SK-N-SH (cell line): ENCODE measurements around the gene ELN. TPM values are rescaled to one million over a fixed set of nuclear protein-coding genes. Genes with fewer than 3 reads are reported as not detected.

Experiments
- CTCF ChIA-PET: fragments of 300-600, 350-600 bp; formaldehyde crosslinking; extraction: SDS; loops from one replicate; lab custom pipeline; 2021; lab: Yijun Ruan, JAX
- POLR2A ChIA-PET: fragments of 350-600 bp; sonication (Branson Sonifier 250); formaldehyde crosslinking; extraction: SDS; loops from one replicate; lab custom pipeline; 2020; ENCODE audit warnings: antibody characterized with exemption, inconsistent platforms; lab: Yijun Ruan, JAX
- DNase-seq: peaks from one replicate; pipeline ENCODE4 v3.0.0; 2012
- H2AFZ ChIP-seq: fragments of 200-600 bp; sonication (generic); 2 replicates; pipeline ENCODE4 v1.8.1; 2016; ENCODE audit warnings: antibody characterized with exemption, mild to moderate bottlenecking, low read depth
- H3F3A ChIP-seq: fragments of 200-600 bp; sonication (generic); replicated peaks from 2 replicates; pipeline ENCODE3; 2016; ENCODE audit warnings: antibody characterized with exemption, mild to moderate bottlenecking; ENCODE audit not compliant: insufficient read depth
- H3K27ac ChIP-seq, 2 experiments: fragments of 200-500 bp in 1 of 2; fragments of 200-600 bp in 1 of 2; sonication (Bioruptor generic) in 1 of 2; sonication (generic), shearing (Covaris generic) in 1 of 2; 2 replicates each; pipeline versions ENCODE4 v1.5.1 to v1.6.1; 2014 to 2016; ENCODE audit warnings: low read depth in 2 of 2, inconsistent platforms in 1 of 2, low read length in 1 of 2, mild to moderate bottlenecking in 1 of 2, mixed read lengths in 1 of 2
- H3K27me3 ChIP-seq: fragments of 200-600 bp; sonication (generic), shearing (Covaris generic); 2 replicates; pipeline ENCODE4 v1.6.1; 2016; ENCODE audit warnings: mixed run types; ENCODE audit not compliant: insufficient read depth
- H3K36me3 ChIP-seq, 2 experiments: fragments of 200-500 bp in 1 of 2; fragments of 200-600 bp in 1 of 2; sonication (Bioruptor generic) in 1 of 2; sonication (generic) in 1 of 2; replicated peaks in 1 of 2; 2 replicates each; pipeline versions ENCODE3 to v1.5.1; 2014 to 2016; ENCODE audit warnings: low read length in 1 of 2, mild to moderate bottlenecking in 1 of 2; ENCODE audit not compliant: insufficient read depth in 2 of 2, control insufficient read depth in 1 of 2
- H3K4me1 ChIP-seq, 2 experiments: fragments of 200-500 bp in 1 of 2; fragments of 200-600 bp in 1 of 2; sonication (Bioruptor generic) in 1 of 2; sonication (generic), shearing (Covaris generic) in 1 of 2; 2 replicates each; pipeline versions ENCODE4 v1.5.1 to v1.6.1; 2014 to 2016; ENCODE audit warnings: low read depth in 1 of 2, low read length in 1 of 2, mixed run types in 1 of 2; ENCODE audit not compliant: insufficient read depth in 2 of 2, control insufficient read depth in 1 of 2
- H3K4me2 ChIP-seq: fragments of 200-600 bp; sonication (generic), shearing (Covaris generic); 2 replicates; pipeline ENCODE4 v1.6.1; 2017; ENCODE audit warnings: mixed run types
- H3K4me3 ChIP-seq, 2 experiments: fragments of 200-500 bp in 1 of 2; fragments of 200-600 bp in 1 of 2; sonication (Bioruptor generic) in 1 of 2; sonication (generic), shearing (Covaris generic) in 1 of 2; 2 replicates each; pipeline versions ENCODE4 v1.5.1 to v1.8.1; 2014 to 2016; ENCODE audit warnings: low read depth in 2 of 2, inconsistent platforms in 1 of 2, low read length in 1 of 2, mild to moderate bottlenecking in 1 of 2, mixed read lengths in 1 of 2, moderate library complexity in 1 of 2
- H3K79me2 ChIP-seq: fragments of 200-600 bp; sonication (generic); 2 replicates; pipeline ENCODE4 v1.8.1; 2017; ENCODE audit warnings: mild to moderate bottlenecking; ENCODE audit not compliant: insufficient read depth
- H3K9ac ChIP-seq: fragments of 200-600 bp; sonication (generic); 2 replicates; pipeline ENCODE4 v1.6.1; 2017; ENCODE audit warnings: mixed run types
- H3K9me2 ChIP-seq: fragments of 200-600 bp; sonication (generic); 2 replicates; pipeline ENCODE4 v1.6.1; 2017; ENCODE audit warnings: mixed run types
- H3K9me3 ChIP-seq: fragments of 200-600 bp; sonication (generic); 2 replicates; pipeline ENCODE4 v1.6.1; 2017; ENCODE audit warnings: mixed run types, mild to moderate bottlenecking, moderate library complexity
- H4K20me1 ChIP-seq: fragments of 200-600 bp; sonication (generic); 2 replicates; pipeline ENCODE4 v1.6.1; 2017; ENCODE audit warnings: mild to moderate bottlenecking, mixed run types; ENCODE audit not compliant: insufficient read depth
- CHD2 ChIP-seq: fragments of 150-350 bp; IDR thresholded peaks from 2 replicates; pipeline ENCODE4 v1.6.1; 2018; ENCODE audit warnings: low read length; ENCODE audit not compliant: partially characterized antibody
- FOXM1 ChIP-seq: IDR thresholded peaks from 2 replicates; pipeline ENCODE4 v1.4.0; 2012; ENCODE audit warnings: low read depth, mild to moderate bottlenecking
- GABPA ChIP-seq: IDR thresholded peaks from 2 replicates; pipeline ENCODE4 v1.4.0; 2012; ENCODE audit warnings: low read depth, mild to moderate bottlenecking
- MEF2A ChIP-seq: IDR thresholded peaks from 2 replicates; pipeline ENCODE4 v1.4.0; 2012; ENCODE audit warnings: low read depth, borderline replicate concordance
- NFIC ChIP-seq: IDR thresholded peaks from 2 replicates; pipeline ENCODE4 v1.4.0; 2012; ENCODE audit warnings: borderline replicate concordance
- NRF1 ChIP-seq: IDR thresholded peaks from 2 replicates; pipeline ENCODE4 v1.6.1; 2012; ENCODE audit warnings: low read depth, mild to moderate bottlenecking, low read length
- POLR2AphosphoS5 ChIP-seq: IDR thresholded peaks from 2 replicates; pipeline ENCODE4 v1.6.1; 2012; ENCODE audit warnings: low read depth, low read length
- RCOR1 ChIP-seq: fragments of 150-350 bp; IDR thresholded peaks from 2 replicates; pipeline ENCODE4 v1.6.1; 2017; ENCODE audit warnings: antibody characterized with exemption, low read length
- RFX5 ChIP-seq: IDR thresholded peaks from 2 replicates; pipeline ENCODE4 v1.6.1; 2012; ENCODE audit warnings: mild to moderate bottlenecking, improper control_type of control experiment, low read length
- RXRA ChIP-seq: IDR thresholded peaks from 2 replicates; pipeline ENCODE4 v1.4.0; 2012; ENCODE audit warnings: low read depth, mild to moderate bottlenecking, borderline replicate concordance
- SMC3 ChIP-seq: IDR thresholded peaks from 2 replicates; pipeline ENCODE4 v1.6.1; 2012; ENCODE audit warnings: low read depth, low read length, improper control_type of control experiment
- TAF1 ChIP-seq: IDR thresholded peaks from 2 replicates; pipeline ENCODE4 v1.6.1; 2012; ENCODE audit warnings: low read depth, mild to moderate bottlenecking, low read length, moderate library complexity, borderline replicate concordance
- WGBS: methylation state at CpG from one replicate; pipeline ENCODE4 v1.1.6; 2017; ENCODE audit warnings: low lambda C conversion rate; 5-methylcytosine and 5-hydroxymethylcytosine counted together
- polyA plus RNA-seq, 3 experiments: library from polyadenylated mRNA; depleted of rRNA; stranded (reverse); fragments of >200 nt; gene quantifications; 2 replicates each; pipeline ENCODE4 v1.2.3, GENCODE V29; 2012
- TF ChIP-seq, protein P1 (sequence below): fragments of 200-600 bp; sonication (generic); IDR thresholded peaks from 2 replicates; pipeline ENCODE4 v1.6.1; 2017; ENCODE audit warnings: antibody characterized with exemption, mild to moderate bottlenecking, moderate library complexity
- TF ChIP-seq, protein P2 (sequence below): IDR thresholded peaks from 2 replicates; pipeline ENCODE4 v1.6.1; 2012; ENCODE audit warnings: mild to moderate bottlenecking, low read depth, low read length, moderate library complexity

ELN gene
- polyA plus RNA-seq, 1 of the 3 experiments (the other 2 are of a cell fraction), result 12.5 TPM

DNA sequence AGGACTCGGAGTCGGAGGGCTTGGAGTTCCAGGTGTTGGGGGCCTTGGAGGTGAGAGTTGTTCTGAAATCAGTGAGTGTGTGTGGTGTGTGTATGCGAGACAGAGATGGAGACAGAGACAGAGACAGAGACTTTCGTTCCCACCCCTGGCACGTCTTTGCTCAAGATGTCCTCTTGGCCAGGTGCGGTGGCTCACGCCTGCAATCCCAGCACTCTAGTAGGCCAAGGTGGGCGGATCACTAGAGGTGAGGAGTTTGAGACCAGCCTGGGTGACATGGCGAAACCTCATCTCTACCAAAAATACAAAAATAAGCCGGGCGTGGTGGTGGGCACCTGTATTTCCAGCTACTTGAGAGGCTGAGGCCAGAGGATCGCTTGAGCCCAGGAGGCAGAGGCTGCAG lies 35.7 kb downstream of the ELN start:
- Histone ChIP-seq H3F3A (peaks cover 5% of the 10 kb centered on the region), H2AFZ (no peak overlapping the region), H3K4me3 (no peak overlapping the region), H3K36me3 (no peaks in the 10 kb centered on the region), H3K9me2 (no peaks in the 10 kb centered on the region), H4K20me1 (no peaks in the 10 kb centered on the region), H3K4me2 (no peak overlapping the region), H3K9ac (no peak overlapping the region), H3K27me3 (no peaks in the 10 kb centered on the region), H3K9me3 (no peaks in the 10 kb centered on the region), H3K27ac (no peak overlapping the region), H3K4me1 (no peaks in the 10 kb centered on the region), H3K79me2 (no peaks in the 10 kb centered on the region)
- WGBS, result 97% methylated on average over 12 of the region's 12 CpGs
- TF ChIP-seq TAF1 (no peak), SMC3 (no peak), NRF1 (no peak), NFIC (no peak), RCOR1 (no peak), POLR2AphosphoS5 (no peak), RFX5 (no peak), GABPA (no peak), RXRA (no peak)
- TF ChIP-seq, protein P1, sequence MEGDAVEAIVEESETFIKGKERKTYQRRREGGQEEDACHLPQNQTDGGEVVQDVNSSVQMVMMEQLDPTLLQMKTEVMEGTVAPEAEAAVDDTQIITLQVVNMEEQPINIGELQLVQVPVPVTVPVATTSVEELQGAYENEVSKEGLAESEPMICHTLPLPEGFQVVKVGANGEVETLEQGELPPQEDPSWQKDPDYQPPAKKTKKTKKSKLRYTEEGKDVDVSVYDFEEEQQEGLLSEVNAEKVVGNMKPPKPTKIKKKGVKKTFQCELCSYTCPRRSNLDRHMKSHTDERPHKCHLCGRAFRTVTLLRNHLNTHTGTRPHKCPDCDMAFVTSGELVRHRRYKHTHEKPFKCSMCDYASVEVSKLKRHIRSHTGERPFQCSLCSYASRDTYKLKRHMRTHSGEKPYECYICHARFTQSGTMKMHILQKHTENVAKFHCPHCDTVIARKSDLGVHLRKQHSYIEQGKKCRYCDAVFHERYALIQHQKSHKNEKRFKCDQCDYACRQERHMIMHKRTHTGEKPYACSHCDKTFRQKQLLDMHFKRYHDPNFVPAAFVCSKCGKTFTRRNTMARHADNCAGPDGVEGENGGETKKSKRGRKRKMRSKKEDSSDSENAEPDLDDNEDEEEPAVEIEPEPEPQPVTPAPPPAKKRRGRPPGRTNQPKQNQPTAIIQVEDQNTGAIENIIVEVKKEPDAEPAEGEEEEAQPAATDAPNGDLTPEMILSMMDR, result no peak
- TF ChIP-seq, protein P2, sequence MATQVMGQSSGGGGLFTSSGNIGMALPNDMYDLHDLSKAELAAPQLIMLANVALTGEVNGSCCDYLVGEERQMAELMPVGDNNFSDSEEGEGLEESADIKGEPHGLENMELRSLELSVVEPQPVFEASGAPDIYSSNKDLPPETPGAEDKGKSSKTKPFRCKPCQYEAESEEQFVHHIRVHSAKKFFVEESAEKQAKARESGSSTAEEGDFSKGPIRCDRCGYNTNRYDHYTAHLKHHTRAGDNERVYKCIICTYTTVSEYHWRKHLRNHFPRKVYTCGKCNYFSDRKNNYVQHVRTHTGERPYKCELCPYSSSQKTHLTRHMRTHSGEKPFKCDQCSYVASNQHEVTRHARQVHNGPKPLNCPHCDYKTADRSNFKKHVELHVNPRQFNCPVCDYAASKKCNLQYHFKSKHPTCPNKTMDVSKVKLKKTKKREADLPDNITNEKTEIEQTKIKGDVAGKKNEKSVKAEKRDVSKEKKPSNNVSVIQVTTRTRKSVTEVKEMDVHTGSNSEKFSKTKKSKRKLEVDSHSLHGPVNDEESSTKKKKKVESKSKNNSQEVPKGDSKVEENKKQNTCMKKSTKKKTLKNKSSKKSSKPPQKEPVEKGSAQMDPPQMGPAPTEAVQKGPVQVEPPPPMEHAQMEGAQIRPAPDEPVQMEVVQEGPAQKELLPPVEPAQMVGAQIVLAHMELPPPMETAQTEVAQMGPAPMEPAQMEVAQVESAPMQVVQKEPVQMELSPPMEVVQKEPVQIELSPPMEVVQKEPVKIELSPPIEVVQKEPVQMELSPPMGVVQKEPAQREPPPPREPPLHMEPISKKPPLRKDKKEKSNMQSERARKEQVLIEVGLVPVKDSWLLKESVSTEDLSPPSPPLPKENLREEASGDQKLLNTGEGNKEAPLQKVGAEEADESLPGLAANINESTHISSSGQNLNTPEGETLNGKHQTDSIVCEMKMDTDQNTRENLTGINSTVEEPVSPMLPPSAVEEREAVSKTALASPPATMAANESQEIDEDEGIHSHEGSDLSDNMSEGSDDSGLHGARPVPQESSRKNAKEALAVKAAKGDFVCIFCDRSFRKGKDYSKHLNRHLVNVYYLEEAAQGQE, result no peak
- no peak for DNase-seq
- POLR2A ChIA-PET, result no interaction called here
- CTCF ChIA-PET, result interaction anchor here (2.0 kb wide), 1 partner anchor 337 kb away, joined by 11 read pairs; no protein-coding TSS in a partner anchor

DNA sequence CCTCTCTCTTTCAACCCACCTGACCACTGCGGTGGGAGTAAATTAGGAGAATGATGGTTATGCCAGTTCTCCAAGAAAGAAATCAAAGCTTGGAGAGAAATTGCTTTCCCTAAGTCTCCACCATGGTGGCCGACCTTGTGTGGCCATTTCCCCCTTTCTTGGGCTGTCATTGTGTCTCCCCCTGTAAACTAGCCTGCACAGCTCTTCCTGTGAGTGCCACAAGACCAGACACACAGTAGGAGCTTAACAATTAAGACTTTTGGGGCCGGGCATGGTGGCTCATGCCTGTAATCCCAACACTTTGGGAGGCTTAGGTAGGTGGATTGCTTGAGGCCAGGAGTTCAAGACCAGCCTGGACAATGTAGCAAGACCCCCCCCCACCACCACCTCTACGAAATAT lies 36.7 kb downstream of the ELN start:
- Histone ChIP-seq H3K9ac (no peak overlapping the region), H3K79me2 (no peaks in the 10 kb centered on the region), H3K27me3 (no peaks in the 10 kb centered on the region), H3K27ac (no peak overlapping the region), H3K9me2 (no peaks in the 10 kb centered on the region), H3K4me1 (no peaks in the 10 kb centered on the region), H3F3A (peaks cover 5% of the 10 kb centered on the region), H2AFZ (no peak overlapping the region), H3K36me3 (no peaks in the 10 kb centered on the region), H4K20me1 (no peaks in the 10 kb centered on the region), H3K9me3 (no peaks in the 10 kb centered on the region), H3K4me3 (no peak overlapping the region), H3K4me2 (no peak overlapping the region)
- ChIA-PET POLR2A (interaction anchor here (1.5 kb wide), 1 partner anchor 110 kb away, joined by 4 read pairs; the partner anchor contains the start of gene EIF4H), CTCF (interaction anchor here (0.6 to 7.4 kb wide), 7 partner anchors 10 to 336 kb away, joined by 3 to 54 read pairs (median 5); no protein-coding TSS in a partner anchor)
- WGBS, result 71% methylated on average over 4 of the region's 4 CpGs
- DNase-seq, result no peak
- TF ChIP-seq, protein P2, result no peak
- TF ChIP-seq MEF2A (no peak), GABPA (no peak), RFX5 (no peak), TAF1 (no peak), CHD2 (no peak), FOXM1 (no peak)
- TF ChIP-seq, protein P1, result no peak
